HG03575 (cell line): ENCODE measurements around the gene TMEM35B.
"Not testable (repeated sequence)": the region's sequence is repeated elsewhere in the genome, so short reads cannot be mapped to it uniquely, and the experiment has no call there.

ENCODE experiments used
- ATAC-seq: cut with Tn5 transposase; IDR thresholded peaks from one replicate; pipeline ENCODE4 v1.9.1; 2021; ENCODE audit not compliant: unreplicated experiment, insufficient number of reproducible peaks, low FRiP score; ENCODE audit errors: extremely low read depth

Gene TMEM35B

DNA sequence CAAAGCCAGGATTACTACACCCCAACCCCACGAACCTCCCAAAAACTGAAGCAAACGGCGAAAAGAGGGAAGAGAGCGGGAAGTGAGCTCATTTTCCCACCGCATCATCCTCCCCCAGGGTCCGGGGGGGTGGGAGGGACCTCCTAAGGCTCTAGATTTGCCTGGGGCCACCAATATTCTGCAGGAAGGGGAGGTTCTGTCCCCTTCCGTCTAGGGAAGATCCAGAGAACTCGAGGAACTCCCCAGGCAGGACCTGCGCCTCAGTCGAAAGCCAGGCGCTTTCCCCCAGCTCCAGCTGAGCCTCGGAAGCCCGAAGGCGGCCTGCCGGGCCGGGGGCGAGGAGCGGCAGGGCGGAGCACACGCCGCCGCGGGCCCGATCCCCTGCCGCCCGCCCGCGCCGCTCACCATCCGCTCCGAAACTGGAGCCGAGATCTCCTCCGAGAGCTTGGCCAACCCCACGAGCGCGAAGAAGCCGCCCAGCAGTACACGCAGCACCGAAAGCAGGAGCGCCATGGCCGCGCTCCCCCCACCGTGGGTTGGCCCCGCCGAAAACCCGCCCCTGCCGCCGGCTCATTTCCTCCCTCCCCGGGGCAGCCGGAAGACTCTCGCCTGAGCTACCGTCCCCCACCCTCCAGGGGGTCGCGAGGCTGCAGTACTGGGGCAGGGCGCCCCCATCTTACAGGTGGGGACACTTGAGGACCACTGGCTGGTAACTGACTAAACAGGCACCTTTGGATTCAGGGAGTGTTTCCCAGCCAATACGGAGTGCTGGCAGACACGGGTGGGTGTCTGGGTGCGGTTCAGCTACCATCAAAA, at the start of gene TMEM35B:
TMEM35B (minus strand) TSS at position 555 of the 816 bp plus-strand sequence; CDS start at position 513, 42 bp downstream.
- no peak for ATAC-seq

DNA sequence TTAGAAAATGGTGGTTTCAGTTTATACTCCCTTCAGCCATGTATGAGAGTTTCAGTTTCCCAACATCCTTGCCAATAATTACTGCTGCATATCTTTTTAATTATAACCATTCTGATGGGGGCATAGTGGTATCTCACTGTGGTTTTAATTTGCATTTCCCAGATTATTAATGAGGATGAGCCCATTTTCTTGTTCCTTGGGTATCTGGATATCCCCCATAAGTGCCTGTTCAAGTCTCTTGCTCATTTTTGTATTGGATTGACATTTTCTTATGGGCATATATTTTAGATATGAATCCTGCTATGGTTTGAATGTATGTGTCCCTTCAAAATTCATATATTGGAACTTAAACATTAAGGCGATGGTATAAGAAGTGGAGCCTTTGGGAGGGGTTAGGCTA, 48.2 kb upstream of the TMEM35B start:
- no peak for ATAC-seq

DNA sequence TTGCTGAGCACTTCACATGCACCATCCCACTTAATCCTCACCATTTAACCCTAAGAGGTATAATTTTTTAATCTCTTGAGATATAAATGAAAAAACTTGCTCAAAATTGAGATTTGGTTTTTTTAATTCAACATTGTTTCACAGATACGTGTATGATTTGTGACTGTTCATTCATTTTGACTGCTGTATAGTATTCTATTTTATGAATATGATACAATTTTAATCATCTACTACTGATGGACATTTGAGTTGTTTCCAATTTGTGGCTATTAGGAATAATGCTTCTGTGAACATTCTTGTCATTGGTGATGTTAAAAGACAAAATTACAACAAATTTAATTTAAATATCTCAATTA, 47.2 kb upstream of the TMEM35B start:
- ATAC-seq: no peak

DNA sequence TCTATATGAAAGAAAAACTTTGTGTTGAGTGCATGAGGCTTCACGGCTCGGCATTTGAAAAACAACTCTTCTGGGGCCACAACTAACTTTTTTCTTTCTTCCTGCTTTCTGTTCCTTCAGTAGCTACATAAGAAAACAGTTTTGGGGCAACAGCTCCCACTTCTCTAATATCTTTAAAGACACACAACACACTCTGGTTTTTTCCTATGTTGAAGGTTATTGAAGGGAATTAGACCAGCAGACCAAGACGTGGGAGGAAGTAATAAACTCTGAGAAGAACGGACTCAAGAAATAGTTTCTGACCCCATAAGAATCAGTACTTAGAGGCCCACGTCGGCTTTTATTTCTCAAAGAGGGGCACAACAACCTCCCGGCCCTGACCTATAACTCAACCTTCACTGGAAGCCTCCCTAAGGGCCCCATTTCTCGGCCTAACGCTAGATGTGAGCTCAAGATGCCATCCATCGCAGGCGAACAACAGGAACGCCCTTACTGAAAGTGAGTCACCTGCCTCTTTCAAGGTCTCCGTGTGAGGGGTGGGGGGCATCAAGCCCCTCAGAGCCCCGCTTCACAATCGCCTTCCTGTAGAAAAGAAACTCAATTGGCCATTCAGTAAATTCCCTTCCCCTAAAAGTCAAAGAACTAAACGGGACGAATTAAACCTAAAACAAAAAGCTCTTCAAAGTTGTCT, 45.8 kb upstream of the TMEM35B start:
- no peak for ATAC-seq

DNA sequence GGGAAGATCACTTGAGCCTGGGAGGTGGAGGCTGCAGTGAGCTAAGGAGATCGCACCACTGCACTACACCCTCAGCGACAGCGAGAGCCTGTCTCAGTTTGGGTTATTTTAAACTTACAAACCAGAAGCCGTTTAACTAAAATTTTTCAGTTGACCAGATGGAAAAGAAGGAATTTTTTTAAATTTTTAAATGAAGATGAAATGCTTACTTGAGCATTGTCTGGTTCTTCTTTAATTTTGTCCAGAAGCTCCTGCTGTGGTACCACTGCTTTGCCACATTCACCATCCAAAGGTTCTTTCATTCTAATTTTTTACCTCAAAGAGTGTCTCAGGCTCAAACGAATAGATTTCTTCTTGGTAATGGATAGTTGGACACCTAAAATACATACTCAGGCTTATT, 45.2 kb upstream of the TMEM35B start:
- no peak for ATAC-seq

DNA sequence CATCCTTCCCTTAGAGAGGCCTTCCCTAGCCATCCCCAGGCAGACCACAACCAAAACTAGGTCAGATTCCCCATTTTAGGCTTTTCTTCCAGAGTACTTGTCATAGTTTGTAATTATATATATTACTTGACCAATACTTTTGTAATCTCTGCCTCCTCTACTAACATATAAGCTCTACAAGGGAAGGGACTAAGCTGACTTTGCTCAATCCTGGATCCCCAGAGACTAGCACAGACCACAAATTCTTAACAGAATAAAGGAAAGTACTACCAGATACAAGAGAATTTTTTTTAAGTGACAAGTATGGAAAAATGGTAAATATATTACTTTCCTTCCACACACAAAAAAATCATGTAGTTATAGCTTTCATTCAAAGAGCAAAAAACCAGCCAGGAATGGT, 44.6 kb upstream of the TMEM35B start:
- ATAC-seq: no peak

DNA sequence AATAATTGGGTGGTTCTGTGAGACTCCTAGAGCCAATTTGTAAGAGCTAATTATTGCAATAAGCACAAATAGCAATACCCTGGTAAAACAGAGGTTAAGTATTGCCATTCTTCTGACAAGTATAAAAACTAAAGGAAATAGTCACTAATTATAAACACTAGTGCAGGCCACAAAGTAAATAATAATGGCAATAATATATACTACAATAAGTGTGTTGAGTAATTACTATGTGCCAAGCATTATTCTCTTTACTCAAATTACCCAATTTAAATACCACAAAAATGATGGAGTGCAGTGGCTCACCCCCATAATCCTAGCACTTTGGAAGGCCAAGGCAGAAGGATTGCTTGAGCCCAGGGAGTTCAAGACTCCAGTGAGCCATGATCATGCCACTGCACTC, 31.3 kb upstream of the TMEM35B start:
- ATAC-seq: no peak

DNA sequence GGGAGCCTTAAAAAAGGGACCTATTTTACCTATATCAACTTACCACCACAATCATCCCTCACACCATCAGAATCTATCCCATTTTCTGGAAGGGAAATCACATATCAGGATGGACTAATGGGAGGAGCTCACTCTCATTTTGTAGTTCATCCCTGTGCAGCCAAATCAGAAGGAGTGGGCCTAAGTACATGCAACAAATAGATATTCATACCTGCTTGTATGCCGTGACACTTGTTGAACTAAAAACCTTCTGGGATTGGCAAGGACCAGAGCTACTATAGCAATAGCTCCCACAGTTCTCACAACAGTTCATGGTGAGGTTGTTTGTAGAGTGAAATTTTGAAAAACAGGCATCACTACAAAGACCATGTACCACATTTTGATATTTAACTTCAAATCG, 29.3 kb upstream of the TMEM35B start:
- no peak for ATAC-seq

DNA sequence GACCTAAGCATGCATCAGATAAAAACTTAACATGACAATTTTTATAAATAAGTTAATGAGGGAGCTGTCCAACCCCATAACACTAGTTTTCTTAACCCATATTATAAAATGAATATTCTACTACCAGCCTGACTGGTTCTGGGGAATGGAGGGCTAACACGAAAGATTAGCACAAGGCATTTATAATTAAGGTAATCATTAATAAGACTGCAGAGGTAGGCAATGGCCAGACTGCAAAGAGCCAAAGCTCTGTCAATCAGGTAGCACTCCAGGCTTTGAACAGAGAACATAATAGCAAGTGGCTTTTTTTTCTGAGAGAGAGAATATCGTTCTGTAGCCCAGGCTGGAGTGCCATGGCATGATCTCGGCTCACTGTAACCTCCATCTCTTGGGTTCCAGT, 20.6 kb upstream of the TMEM35B start:
- ATAC-seq: no peak

DNA sequence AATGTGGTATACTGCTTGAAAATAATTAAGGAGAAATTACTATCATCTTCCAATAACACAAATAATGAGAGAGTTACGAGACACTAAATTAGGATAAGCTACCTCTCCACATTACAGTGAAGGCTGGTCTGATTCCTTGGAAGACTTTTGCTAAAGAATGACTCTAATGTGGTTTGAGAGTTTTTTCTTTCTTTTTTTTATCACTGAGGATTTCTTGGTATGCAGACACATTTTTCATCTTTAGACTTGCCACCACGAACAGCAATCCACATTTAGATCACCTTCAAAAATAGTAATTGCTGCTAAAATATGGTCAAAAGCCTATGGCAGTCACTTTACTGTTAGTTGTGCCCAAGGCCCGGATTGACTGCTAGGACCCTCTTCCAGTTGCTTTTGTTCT, 16.6 kb upstream of the TMEM35B start:
- no peak for ATAC-seq

DNA sequence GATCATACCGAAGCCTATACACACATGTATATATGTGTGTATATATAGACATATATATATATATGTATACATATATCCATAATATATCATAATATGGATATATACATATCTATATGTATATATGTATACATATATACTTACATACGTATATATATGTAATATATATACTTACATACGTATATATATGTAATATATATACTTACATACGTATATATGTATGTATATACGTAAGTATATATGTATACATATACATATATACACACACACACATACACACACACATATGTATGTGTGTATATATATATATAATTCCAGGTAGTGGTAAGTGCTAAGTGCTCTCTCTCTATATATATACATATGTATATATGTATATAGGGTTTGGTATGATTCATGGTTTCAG, 9.7 kb upstream of the TMEM35B start:
- ATAC-seq: no peak

DNA sequence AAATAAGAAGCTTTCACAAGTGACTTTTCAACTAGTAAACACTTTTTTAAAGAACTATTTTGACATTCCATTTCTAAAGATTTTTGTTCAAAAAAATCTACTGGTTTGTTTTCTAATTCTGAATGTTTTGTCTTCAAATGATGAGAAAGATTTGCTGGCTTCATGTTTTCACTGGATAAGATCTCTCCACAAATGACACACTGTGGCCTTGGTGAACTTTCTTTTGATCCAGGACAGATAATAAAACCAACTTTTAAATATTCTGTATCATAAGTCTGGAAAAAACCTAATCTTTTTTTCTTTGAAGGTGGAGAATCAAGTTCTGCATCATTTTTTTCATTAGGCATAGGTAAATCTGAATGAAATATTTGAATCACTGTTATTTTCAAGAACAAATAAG, 3.4 kb upstream of the TMEM35B start:
- ATAC-seq: no peak

DNA sequence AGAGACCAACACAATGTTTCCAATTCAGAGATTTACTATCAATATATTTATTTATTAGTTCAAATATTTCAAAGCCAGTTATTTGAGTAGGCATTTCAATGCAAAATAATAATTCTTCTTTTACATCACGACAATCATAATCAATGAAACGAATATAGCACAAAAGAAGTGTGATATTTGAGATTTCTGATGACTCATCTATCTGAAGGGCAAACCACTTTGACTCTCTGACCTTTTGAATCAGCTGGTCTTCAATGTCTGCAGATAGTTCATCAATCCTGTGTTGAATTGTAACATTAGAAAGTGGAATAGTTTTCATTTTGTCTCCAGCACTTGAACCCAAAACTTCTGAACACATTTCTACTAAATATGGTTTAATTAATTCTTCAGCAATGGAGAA, 3.0 kb upstream of the TMEM35B start:
- ATAC-seq: no peak

DNA sequence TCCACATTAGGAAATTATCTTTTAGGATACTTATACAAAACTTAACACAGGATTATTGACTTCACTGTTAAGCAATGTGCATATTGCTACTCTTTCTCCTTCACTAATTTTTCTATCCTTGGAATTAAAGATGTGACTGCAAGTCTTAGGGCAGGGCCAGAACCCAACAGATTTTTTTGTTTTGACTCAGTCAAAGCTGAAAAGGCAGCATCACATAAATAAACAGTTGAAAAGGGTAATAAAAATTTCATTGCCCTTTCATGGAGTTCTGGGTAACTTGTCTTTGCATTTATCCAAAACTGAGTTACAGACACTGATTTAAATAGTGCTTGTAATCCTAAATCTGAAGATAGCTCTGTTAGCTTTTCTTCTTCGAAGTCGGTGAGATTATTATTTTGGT, 1.9 kb upstream of the TMEM35B start:
- ATAC-seq: no peak

DNA sequence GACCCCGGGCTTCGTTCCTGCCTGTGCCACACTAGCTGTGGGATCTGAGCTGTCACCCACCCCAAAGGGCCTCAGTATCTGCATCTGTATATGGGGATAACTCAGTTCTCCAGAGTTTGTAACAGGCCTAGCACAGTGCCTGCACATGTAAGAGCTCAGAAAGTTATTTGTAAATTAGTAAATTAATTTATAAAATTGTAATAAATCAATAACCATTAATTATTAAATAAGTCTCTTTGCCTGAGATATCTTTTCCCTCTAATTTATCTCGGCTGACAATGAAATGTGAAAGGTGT, 410 bp upstream of the TMEM35B start:
- ATAC-seq: not testable (repeated sequence)

DNA sequence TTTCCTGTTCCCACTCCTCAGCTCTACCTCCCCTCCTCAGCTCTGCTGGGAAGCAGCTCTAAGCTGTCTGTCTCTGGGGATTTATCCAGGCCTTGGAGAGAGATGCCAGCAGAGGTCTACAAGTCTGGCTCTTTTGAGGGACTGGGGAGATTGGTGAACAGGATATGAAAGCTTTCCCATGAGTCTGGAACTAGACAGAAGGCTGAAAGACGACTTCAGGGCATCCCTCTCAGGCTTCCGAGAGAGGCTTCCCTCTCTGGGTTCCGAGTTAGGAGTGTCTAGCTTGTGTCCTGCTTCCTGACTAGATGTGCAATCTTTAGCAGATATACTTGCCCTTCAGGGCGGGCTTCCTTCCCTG, 733 bp downstream of the TMEM35B start:
- ATAC-seq: no peak

DNA sequence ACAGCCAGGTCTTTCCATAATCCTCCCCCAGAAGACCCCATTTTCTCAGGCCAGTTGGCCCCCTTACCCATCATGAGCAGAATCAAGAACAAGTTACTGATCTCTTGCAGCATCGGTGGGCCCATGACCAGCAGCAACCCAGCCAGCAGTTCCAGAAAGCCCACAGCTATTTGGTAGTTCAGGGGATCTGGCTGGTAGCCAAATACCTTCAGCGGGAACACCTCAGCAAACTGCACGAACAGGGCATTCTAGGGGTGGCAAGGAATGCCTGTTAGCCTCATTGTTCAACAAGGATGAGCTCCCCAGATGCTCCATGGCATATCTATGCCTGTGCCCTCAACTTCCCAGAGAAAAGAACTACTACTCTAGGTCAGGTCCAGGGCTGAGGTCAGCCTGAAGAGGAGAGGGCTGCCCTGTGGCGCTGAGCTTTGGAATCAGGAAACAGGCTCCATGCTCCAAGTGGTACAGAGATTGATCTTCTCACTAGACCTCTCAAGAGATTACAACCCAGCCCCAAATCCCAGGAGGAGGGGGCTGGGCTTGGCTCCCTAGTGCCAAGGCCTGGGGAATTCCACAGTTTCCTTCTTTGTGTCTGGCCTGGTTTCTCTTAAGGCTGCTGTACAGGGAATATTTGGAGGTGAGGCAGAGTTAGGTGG, 1.3 kb downstream of the TMEM35B start:
- ATAC-seq: no peak

DNA sequence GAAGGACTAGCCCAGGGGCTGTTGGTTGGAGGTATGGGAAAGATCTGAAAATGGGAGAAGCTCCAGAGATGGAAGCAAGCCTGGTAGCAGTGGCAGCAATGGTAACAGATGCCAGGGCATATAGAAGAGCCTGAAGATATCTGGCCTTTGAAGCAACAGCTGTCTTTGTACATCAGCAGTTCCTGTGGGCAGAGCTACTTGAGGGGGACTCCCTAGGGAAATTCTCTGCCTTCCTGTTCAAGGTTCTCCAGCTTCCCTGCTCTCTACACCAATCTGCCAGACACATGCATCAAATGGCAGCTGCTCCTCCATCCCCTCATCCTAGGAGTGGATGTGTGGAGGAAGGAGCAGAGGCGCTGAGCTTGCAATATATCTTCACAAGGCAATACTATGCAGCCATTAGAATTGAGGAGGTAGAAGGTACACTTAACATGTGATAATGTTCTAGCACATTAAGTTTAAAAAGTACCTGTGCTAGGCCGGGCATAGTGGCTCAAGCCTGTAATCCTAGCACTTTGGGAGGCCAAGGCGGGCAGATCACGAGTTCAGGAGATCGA, 2.2 kb downstream of the TMEM35B start:
- ATAC-seq: no peak

DNA sequence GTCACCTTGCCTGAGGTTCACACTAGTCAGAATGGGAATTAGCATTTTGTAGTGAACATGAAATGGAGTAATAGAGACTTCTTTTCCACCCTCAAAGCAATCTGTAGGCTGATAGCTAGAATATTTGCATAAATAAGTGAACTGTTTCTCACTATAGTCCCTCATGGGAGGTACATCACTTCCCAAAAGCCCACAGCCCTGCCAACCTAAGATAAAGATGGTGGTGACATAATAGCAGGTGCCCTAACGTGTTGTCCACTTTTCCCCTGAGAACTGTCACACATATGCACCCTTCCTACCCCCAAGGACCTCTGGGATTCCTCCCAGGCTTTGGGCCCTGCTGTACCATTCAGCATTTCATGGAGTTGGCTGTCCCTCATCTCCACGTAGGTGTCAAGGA, 4.4 kb downstream of the TMEM35B start:
- ATAC-seq: no peak

DNA sequence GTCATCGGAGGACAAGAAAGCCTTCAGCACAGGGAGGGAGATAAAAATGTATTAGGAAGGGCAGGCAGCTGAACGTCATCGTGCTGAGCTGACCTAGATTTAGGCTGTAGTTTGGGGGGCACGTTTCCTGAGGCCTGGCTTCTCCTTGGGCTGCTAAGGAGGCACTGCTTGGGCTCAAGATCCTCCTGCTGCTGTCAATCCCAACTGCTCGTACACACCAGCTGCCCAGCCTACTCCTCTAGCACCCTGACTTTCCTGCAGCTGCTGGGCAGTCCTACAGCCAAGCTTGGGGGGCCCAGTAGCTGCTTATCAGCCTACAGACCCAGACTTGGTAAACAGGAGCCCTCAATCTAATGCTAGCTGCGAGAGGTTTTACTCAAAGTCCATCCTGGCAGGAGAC, 6.2 kb downstream of the TMEM35B start:
- no peak for ATAC-seq
